Kidney (tissue), 14 donors: ENCODE measurements around the gene MICU2. TPM values are rescaled to one million over a fixed set of nuclear protein-coding genes. Genes with fewer than 3 reads are reported as not detected.
"Not testable (repeated sequence)": the region's sequence is repeated elsewhere in the genome, so short reads cannot be mapped to it uniquely, and the experiment has no call there.

ENCODE experiments used
- DNase-seq, 5 donors: peaks; one replicate each; pipeline ENCODE4 v3.0.0-alpha.2; 2013 to 2020
- FAIRE-seq: peaks from 2 replicates; lab custom pipeline; 2012; peaks lifted over from hg19 to GRCh38; lab: Jason Lieb, UNC
- H3K27ac ChIP-seq, 2 donors: one replicate each; pipeline ENCODE4 v1.7.0; 2013; ENCODE audit warnings: low read depth in 2 of 2, low read length in 2 of 2, inconsistent platforms in 1 of 2
- H3K27me3 ChIP-seq: one replicate; pipeline ENCODE4 v1.7.1; 2013; ENCODE audit warnings: low read length, inconsistent platforms; ENCODE audit not compliant: control insufficient read depth, insufficient read depth
- H3K36me3 ChIP-seq, 3 donors: one replicate each; pipeline versions ENCODE4 v1.7.0 to v1.7.1; 2013; ENCODE audit warnings: low read length in 3 of 3, control low read depth in 1 of 3, inconsistent platforms in 1 of 3; ENCODE audit not compliant: insufficient read depth in 3 of 3, control insufficient read depth in 2 of 3
- H3K4me1 ChIP-seq, 3 donors: one replicate each; pipeline versions ENCODE4 v1.7.0 to v1.7.1; 2013; ENCODE audit warnings: low read length in 3 of 3, inconsistent platforms in 1 of 3, low read depth in 1 of 3; ENCODE audit not compliant: control insufficient read depth in 2 of 3, insufficient read depth in 2 of 3
- H3K4me3 ChIP-seq, 3 donors: one replicate each; pipeline versions ENCODE4 v1.7.0 to v1.8.1; 2013; ENCODE audit warnings: low read length in 3 of 3, control low read depth in 1 of 3, inconsistent platforms in 1 of 3
- H3K9ac ChIP-seq, 3 donors: one replicate each; pipeline versions ENCODE4 v1.7.0 to v1.7.1; 2013; ENCODE audit warnings: low read length in 3 of 3, control low read depth in 1 of 3, inconsistent platforms in 1 of 3
- H3K9me3 ChIP-seq, 3 donors: one replicate each; pipeline versions ENCODE4 v1.7.0 to v1.7.1; 2013; ENCODE audit warnings: low read length in 3 of 3, control low read depth in 1 of 3, inconsistent platforms in 1 of 3; ENCODE audit not compliant: control insufficient read depth in 2 of 3, insufficient read depth in 1 of 3
- intact Hi-C: fragments of 100-400 bp; cut with DNase I; formaldehyde crosslinking; loops from one replicate; pipeline ENCODE4 v1.11.1; 2022
- polyA plus RNA-seq: library from polyadenylated mRNA; stranded (reverse); fragments of 350-450 nt; fragmentation: Illumina TruSeq; extraction: RNeasy Lipid Tissue Mini Kit (QIAGEN cat#74804); gene quantifications from one replicate; pipeline ENCODE4 v1.2.3, GENCODE V29; 2014; ENCODE audit warnings: low read depth, low replicate concordance; ENCODE audit not compliant: insufficient read depth
- total RNA-seq: library from RNA; stranded (reverse); fragmentation: NEBNext Ultra II Directional; extraction: Animal tissue kit (Norgen Biotek cat#: 25700); gene quantifications from one replicate; pipeline ENCODE4 v1.2.1, GENCODE V29; 2021
- TF ChIP-seq, protein P1 (sequence below): IDR thresholded peaks from 3 replicates; pipeline ENCODE4 v1.5.1; 2012; ENCODE audit warnings: mild to moderate bottlenecking, moderate library complexity, borderline replicate concordance; ENCODE audit not compliant: insufficient read depth; ENCODE audit errors: extremely low read depth
- donor health status: control.
- donor health status: control.
- donor health status: control.
- donor health status: control.
- donor health status: control.
- donor health status: DM: yes; HTN: yes; CAD: no.
- donor health status: Normal renal cell carcinoma (clear cell type).

Gene MICU2
- total and polyA plus RNA-seq, 2 donors from 2014 or later = 49.0 to 86.5 TPM

DNA sequence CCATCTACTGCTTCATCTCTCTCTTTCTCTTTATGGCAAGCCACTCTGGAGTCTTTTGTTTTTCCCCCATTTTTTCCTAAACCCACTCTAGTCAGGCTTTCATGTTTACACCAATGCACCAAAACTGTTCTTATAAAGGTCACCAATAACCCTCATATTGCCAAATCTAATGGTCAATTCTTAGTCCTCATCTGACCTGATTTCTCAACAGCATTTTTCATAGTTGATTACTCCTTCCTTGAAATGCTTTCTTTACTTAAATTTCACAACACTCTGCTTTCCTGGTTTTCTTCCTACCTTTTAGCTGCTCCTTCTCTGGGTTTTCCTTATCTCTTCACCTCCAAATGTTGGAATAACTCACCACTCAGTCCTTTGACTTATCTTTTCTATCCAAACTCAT, 47.9 kb downstream of the MICU2 start:
- DNase-seq (no peak), FAIRE-seq (no peak)
- H3K36me3 ChIP-seq = no peaks in the 10 kb centered on the region
- intact Hi-C loops = no loop called here
- TF ChIP-seq, protein P1, sequence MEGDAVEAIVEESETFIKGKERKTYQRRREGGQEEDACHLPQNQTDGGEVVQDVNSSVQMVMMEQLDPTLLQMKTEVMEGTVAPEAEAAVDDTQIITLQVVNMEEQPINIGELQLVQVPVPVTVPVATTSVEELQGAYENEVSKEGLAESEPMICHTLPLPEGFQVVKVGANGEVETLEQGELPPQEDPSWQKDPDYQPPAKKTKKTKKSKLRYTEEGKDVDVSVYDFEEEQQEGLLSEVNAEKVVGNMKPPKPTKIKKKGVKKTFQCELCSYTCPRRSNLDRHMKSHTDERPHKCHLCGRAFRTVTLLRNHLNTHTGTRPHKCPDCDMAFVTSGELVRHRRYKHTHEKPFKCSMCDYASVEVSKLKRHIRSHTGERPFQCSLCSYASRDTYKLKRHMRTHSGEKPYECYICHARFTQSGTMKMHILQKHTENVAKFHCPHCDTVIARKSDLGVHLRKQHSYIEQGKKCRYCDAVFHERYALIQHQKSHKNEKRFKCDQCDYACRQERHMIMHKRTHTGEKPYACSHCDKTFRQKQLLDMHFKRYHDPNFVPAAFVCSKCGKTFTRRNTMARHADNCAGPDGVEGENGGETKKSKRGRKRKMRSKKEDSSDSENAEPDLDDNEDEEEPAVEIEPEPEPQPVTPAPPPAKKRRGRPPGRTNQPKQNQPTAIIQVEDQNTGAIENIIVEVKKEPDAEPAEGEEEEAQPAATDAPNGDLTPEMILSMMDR = no peak
- H3K27me3 ChIP-seq = no peaks in the 10 kb centered on the region
- H3K4me1 ChIP-seq = peaks cover 0 to 5% (median 0%) of the 10 kb centered on the region in 3 donors
- no peak overlapping the region for H3K27ac ChIP-seq
- no peak overlapping the region for H3K9ac ChIP-seq
- no peaks in the 10 kb centered on the region for H3K9me3 ChIP-seq
- H3K4me3 ChIP-seq = no peak overlapping the region

DNA sequence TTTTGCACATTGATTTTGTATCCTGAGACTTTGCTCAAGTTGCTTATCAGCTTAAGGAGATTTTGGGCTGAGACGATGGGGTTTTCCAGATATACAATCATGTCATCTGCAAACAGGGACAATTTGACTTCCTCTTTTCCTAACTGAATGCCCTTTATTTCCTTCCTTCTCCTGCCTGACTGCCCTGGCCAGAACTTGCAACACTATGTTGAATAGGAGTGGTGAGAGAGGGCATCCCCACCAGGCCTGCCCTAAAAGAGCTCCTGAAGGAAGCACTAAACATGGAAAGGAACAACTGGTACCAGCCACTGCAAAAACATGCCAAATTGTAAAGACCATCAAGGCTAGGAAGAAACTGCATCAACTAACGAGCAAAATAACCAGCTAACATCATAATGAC, 50.7 kb downstream of the MICU2 start:
- FAIRE-seq, H3K4me1 ChIP-seq, intact Hi-C loops, H3K27me3 ChIP-seq, H3K9me3 ChIP-seq, H3K9ac ChIP-seq, H3K4me3 ChIP-seq, DNase-seq, H3K36me3 ChIP-seq, H3K27ac ChIP-seq: not testable (repeated sequence)

DNA sequence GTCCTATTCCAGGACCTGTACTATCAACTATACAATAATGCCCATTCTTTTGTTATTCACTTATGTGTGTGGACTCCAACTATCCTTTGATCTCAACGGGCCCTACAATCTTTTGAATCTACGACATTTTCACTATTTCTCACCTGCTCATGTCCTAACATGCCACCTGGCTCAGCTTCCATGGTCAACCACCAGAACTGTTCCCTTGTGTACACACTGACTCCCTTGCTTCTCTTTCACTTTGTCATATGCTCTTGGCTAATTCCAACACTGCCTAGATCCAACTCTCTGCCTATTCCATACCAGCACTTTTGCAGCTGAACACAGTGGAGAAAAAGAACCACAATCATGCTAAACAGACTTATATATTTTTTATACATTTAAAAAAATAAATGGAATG, 53.1 kb downstream of the MICU2 start:
- TF ChIP-seq, protein P1 = no peak
- no peak for FAIRE-seq
- Histone ChIP-seq H3K27me3 (no peaks in the 10 kb centered on the region), H3K4me3 (no peak overlapping the region), H3K9me3 (no peaks in the 10 kb centered on the region), H3K4me1 (peaks cover 0 to under 1% (median 0%) of the 10 kb centered on the region in 3 donors), H3K9ac (no peak overlapping the region), H3K36me3 (no peaks in the 10 kb centered on the region), H3K27ac (no peak overlapping the region)
- intact Hi-C loops = no loop called here
- no peak for DNase-seq

DNA sequence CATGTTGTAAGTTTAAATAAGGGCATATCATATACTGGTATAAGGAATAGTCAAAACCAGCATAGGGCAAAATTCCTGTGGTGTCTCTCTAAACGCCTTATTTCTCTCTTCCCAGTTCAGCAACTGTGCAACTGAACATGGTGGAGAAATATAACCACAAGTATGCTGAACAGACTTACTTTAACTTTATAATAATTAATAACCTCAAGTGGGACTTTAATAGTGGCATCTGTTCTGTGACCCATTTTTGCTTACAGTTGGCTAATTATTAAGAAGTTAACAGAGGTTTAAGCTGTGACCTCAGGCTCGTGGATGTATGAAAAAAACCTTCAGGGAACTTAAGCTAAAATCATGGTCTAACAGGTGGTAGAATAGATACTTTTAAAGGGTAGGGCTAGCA, 54.3 kb downstream of the MICU2 start:
- H3K27ac ChIP-seq = no peak overlapping the region
- intact Hi-C loops = no loop called here
- DNase-seq (no peak), FAIRE-seq (no peak)
- H3K9me3 ChIP-seq = no peaks in the 10 kb centered on the region
- no peak overlapping the region for H3K4me3 ChIP-seq
- TF ChIP-seq, protein P1 = no peak
- no peaks in the 10 kb centered on the region for H3K36me3 ChIP-seq
- H3K9ac ChIP-seq = no peak overlapping the region
- no peaks in the 10 kb centered on the region for H3K4me1 ChIP-seq
- no peaks in the 10 kb centered on the region for H3K27me3 ChIP-seq
